MM.1S (cell line): ENCODE data around the gene ARFRP1.

Experiments
- EZH2 ChIP-seq: fragments of 300-600 bp; sonication (generic); optimal IDR thresholded peaks from 2 replicates; pipeline ENCODE3; 2017; ENCODE audit warnings: low read depth, mild to moderate bottlenecking, antibody characterized with exemption, low read length, mixed read lengths
- TF ChIP-seq, protein P1 (sequence below): fragments of 300-600 bp; sonication (generic); IDR thresholded peaks from 2 replicates; pipeline ENCODE4 v1.5.1; 2016; ENCODE audit warnings: antibody characterized with exemption, low read length, mixed read lengths

DNA sequence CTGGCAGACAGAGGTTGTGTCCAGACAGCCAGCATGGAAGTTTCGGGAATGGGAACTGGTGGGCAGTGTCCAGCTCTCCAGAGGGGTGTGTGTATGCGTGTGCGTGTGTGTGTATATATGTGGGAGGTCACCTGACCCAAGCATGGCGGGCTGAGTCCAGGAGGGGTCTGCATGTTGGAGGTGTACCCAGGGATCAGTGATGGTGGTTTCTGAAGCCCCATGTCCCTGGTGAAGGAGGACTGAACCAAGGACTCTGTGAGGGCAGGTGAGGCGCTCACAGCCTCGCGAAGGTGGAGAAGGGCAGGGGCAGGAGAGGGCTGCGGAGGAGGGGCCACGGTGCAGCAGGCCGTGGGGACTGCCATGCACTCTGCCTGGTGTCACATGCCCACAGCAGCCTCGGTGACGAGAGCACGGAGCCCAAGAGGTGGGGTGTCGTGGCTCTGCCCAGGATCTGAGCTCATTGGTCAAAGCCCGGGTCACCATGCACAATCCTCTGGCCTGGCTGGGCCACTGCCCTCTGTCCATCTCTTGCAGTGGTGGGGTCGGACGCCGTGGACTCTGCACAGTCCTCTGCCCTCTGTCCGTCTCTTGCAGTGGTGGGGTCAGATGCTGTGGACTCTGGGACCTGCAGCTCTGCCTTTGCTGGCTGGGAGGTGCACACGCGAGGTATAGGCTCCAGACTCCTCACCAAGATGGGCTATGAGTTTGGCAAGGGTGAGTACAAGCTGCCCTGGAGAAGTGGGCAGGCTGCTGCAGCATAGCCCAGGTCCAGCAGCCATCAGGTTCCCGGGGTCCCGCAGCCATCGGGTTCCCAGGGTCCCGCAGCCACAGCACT is 26.6 kb upstream of the ARFRP1 start:
- TF ChIP-seq, protein P1, sequence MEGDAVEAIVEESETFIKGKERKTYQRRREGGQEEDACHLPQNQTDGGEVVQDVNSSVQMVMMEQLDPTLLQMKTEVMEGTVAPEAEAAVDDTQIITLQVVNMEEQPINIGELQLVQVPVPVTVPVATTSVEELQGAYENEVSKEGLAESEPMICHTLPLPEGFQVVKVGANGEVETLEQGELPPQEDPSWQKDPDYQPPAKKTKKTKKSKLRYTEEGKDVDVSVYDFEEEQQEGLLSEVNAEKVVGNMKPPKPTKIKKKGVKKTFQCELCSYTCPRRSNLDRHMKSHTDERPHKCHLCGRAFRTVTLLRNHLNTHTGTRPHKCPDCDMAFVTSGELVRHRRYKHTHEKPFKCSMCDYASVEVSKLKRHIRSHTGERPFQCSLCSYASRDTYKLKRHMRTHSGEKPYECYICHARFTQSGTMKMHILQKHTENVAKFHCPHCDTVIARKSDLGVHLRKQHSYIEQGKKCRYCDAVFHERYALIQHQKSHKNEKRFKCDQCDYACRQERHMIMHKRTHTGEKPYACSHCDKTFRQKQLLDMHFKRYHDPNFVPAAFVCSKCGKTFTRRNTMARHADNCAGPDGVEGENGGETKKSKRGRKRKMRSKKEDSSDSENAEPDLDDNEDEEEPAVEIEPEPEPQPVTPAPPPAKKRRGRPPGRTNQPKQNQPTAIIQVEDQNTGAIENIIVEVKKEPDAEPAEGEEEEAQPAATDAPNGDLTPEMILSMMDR = no peak
- TF ChIP-seq EZH2 = no peak
